DMS 273 (cell line): ENCODE data around the gene PMEPA1.
"Not testable (repeated sequence)": the region's sequence is repeated elsewhere in the genome, so short reads cannot be mapped to it uniquely, and the experiment has no call there.

ENCODE experiments used
- DNase-seq: peaks from one replicate; lab custom pipeline; 2025; ENCODE audit not compliant: unreplicated experiment; lab: John Stamatoyannopoulos, UW

Gene PMEPA1

DNA sequence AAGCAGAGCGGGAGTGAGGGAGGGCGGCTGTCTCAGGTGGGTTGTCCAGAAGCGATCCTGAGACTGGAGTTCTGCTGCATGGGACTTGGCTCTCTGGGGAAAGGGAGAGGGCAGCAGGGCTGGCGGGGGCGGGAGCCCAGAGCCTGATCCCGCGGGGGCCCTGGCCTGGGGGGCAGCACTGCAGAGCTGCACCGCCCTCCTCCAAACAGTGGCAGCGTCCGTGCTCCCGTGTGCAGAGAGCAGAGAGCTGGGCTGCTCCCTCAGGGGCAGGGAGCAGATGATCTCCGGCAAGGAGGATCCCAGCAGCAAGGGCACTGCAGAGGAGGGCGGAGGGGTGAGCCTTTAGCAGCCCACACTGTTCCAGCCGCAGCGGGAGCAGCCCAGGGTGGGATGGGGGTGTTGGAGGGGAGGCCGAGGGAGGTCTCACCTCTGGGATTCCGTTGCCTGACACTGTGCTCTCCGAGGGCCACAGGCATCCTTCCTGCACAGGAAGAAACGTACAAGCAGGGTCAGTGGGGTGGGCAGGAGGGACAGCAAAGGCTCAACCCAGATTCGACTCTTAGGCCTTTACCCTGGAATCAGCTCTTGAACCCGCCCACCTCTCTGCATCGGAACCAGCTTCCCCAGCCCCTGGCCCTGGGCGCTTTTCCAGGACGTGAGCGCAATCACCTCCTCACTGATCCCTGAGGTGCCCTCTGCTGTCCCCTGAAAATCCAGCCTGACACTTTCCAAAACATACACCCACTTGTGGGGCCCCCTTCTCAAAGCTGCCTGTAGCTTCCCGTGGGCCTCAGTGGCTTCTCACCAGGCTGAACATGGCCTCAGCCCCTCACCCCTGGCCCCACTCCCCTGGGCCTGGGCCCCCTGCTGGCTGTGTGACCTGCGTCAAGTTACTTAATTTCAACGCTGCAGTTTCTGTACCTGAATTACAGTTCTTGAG is 56.9 kb downstream of the PMEPA1 start:
- DNase-seq = no peak

DNA sequence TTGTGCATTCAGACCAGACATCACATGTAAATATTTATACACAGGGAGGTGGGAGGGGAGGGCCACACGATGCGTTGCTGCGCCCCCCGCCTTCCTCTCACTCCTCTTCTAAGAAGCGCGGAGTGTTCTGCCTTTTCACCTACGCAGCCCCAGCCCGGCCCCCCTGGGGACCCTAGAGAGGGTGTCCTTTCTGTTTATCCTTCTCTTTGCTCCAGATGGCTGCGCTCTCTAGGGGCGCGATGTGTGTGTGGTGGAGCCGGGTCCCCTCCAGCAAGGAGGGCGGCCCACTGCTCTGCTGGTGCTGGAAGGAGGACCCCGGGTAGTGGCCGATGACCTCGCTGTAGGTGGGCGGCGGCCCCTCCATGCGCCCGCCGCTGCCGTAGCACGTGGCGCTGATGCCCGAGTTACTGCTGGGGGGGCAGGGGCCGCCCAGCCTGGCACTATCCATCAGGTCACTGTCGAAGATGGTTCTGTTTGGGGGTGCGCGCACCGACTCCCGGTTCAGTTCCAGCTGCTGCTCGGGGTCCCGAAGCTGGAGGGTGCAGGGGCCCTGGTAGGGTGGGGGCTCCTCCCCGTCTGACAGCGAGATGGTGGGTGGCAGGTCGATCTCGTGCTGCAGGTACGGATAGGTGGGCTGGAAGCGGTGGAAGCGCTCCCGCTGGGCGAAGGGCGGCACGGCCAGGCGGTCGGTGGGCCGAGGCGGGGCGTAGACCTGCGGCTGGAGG is 57.8 kb downstream of the PMEPA1 start:
- no peak for DNase-seq

DNA sequence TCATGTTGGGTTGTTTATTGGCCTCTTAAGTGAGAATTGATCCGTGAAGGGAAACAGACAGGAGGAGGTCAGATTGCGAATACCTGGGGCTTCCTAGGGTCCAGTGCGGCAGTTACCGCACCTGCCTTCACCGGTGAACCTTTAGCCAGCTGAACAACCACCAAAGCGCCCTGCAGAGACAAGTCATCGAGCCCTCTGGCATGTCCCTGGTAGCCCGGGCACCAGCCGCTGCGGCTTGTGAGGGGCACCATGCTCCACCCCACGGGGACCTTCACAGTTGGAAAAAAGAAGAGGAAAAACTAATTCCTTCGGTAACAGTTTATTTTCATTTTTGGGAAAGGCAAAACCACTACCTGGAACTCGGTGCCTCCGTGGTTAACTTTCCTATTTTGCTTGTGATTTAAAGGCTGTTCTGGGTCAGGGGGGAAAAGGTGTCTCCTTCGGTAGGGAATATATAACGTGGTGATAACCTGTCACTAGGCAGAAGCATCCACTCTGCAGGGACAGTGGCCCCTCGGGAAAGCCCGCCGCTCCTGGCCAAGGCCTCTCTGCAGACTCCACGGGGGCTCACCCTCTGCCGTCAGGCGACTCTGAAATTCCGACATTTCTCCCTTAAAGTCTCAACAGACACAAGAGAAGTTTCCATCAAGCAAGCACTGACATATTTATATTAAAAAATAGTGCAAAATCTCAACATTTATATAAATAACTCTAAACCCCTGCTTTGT is 58.9 kb downstream of the PMEPA1 start:
- DNase-seq = no peak

DNA sequence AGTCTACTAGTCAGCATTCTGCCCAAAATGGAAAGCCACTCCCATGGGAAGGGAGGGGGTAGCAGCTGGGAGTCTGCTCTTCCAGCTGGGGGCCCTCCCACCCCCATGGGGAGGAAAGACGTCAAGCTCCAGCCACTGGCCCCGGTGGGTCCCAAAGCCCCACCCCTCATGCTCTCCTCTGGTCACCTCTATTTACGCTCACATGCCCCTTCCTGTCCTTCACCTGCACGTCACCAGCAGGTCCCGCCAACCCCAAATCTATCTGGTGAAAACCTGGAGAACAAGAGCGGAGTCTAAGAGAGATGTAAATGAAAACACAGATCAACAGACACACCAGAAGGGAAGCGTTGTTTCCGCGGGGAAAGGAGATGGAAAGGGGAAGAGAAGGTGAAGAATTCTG is 59.5 kb downstream of the PMEPA1 start:
- no peak for DNase-seq

DNA sequence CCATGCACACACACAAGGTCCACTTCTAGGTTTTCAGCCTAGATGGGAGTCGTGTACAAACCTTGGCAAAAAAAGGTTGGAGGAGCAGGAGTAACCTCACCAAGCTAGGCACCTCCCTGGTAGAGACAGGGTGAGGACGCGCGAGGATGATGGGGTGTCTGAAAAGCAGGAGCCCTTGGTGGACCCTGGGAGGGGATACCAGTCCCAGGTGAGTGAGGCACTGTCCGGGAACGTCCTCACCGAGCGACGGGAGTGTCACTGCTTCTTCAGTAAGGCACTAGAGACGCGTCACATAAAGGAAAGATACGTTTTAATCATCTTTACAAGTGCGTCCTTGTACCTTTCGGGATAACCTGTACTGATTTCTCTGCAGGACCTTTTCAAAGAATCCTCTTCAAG is 60.2 kb downstream of the PMEPA1 start:
- no peak for DNase-seq

DNA sequence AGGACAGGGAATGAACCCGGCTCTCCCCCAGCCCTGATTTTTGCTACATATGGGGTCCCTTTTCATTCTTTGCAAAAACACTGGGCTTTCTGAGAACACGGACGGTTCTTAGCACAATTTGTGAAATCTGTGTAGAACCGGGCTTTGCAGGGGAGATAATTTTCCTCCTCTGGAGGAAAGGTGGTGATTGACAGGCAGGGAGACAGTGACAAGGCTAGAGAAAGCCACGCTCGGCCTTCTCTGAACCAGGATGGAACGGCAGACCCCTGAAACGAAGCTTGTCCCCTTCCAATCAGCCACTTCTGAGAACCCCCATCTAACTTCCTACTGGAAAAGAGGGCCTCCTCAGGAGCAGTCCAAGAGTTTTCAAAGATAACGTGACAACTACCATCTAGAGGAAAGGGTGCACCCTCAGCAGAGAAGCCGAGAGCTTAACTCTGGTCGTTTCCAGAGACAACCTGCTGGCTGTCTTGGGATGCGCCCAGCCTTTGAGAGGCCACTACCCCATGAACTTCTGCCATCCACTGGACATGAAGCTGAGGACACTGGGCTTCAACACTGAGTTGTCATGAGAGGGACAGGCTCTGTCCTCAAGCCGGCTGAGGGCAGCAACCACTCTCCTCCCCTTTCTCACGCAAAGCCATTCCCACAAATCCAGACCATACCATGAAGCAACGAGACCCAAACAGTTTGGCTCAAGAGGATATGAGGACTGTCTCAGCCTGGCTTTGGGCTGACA is 60.8 kb downstream of the PMEPA1 start:
- no peak for DNase-seq

DNA sequence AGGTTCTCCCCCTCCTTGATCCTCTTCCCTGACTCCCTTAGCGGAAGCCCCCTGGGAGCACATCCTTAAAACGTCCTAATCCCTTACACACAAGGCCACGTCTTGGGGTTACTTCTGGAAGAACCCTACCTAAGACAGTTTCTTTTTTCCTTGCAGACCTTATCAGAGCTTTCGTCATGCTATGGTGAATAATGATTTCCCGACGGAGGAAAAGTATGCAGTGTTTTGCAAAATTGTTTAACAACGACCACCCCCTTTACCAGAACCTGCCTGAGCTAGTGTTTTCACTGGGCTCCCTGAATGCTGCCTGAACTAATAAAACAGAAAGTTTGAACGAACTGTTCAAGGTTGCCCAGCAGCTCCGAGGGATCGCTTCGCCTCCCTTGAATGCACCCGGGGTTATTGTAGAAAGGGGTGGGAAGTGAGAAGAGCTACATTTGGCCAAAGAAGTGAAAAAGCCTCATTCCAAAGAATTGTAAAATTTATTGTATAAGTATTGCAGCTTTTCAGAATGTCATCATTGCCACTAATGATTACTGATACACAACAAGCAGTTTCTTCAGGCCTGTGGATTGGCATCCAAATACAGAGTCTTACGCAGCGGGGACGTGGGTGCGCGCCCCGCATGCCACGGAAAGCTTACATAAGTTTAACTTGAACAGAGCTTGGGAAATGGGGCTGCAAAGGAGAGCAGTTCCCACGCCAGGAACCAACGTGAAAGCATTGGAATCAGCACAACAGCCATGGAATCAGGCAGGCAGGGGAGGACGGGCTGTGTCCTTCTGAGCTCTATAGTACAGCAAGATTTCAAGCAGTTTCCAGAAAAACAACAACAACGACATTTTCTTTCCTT is 61.7 kb downstream of the PMEPA1 start:
- DNase-seq = no peak

DNA sequence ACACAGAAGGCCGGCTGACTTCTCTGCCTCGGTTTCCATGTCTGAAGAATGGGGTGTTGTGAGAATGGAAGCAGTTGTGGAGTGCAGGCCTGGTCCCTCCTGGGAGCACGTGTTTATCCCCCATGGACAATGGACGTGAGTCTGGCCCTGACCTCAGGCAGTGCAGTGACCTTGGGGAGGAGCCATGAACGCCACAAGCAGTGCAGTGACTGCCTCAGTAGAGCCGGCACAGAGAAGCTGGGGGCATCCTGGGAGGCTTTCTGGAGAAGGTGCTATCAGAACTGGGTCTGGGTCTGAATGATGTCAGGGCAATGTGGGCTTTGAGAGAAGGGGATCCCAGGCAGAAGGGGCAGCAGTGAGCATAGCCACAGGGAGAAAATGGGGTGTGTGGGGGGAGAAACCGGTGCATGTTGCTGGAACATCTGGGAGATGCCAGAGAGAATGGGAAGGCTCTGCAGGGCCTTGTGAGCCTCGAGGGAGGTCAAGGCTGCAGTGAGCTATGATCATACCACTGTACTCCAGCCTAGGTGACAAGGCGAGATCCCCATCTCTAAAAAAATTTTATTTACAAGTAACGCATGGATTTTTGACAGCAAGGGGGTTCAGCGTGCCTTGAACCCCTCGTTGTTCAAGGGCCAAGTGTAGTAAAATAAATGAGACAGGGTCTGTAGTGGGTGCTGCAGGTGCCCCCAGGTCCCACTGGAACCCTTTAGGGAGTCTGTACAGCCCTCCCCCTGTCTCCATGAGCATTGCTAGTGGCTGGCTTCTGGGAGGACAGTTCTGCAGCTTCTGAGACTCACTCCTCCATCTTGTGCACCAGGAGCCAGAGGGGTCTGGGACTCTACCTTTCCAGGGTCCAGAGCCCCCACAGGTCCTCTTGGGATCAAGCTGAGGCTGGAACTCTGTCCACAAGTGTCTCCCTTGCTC is 62.5 kb downstream of the PMEPA1 start:
- DNase-seq = no peak

DNA sequence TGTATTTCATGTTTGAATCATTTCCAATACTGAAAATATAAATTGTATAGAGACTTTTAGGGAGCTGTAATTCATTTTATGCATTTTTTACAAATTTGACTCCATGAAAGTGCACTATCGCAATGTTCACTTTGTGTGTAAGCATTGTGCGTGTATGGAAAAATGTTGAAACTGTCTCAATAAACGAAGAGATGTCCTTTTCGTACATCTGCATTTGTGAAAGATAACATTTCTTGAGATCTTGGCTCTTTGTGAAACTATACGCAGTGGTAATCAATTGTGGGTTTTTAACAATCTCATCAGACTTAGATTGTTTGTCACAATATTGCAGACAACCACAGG is 70.9 kb downstream of the PMEPA1 start:
- no peak for DNase-seq

DNA sequence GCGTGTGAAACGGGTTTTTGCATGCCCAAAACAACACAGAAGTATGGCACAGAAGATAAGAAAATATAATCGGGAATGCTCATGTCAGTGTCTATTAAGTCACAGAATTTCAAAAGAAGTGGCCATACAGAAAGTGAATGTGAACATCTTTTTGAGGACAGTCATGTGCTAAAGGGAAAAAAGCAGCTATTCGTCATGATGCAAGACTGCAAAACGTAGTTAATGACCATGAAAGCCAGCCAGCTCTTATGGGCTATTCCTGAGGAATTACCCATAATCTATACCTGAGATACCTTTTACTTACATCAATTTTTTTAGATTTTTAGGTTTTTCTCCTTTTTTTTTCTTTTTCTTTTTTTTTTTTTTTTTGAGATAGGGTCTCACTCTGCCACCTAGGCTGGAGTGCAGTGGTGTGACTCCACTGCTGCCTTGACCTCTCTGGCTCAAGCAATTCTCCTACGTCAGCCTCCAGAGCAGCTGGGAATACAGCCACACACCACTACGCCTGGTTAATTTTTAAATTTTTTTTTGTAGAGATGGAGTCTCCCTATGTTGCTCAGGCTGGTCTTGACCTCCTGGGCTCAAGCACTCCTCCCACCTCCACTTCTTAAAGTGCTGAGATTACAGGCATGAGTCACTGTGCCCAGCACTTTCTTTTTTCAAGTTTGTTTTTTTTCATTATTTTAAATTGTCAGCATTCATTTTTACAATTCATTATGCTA is 71.5 kb downstream of the PMEPA1 start:
- no peak for DNase-seq

DNA sequence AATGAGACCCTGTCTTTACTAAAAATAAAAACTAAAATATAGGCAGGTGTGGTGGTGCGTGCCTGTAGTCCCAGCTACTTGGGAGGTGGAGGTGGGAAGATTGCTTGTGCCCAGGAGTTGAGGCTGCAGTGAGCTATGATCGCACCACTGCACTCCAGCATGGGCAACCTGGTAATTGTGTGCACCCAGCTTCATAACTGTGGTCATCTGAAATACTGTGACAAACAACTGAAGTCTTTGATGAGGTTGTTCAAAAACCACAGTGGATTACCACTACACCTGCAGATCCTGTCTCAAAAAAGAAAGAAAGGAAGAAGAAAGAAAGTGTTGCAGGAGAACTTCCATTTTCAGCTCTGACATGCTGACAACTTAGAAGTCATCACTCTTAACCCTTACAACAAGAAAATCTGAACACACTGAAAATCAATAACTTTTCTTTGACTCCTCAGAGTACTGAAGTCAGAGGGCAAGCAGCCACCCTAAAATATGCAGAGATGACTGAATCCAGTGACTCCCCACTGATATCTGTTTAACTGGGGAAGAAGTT is 75.8 kb downstream of the PMEPA1 start:
- DNase-seq = no peak

DNA sequence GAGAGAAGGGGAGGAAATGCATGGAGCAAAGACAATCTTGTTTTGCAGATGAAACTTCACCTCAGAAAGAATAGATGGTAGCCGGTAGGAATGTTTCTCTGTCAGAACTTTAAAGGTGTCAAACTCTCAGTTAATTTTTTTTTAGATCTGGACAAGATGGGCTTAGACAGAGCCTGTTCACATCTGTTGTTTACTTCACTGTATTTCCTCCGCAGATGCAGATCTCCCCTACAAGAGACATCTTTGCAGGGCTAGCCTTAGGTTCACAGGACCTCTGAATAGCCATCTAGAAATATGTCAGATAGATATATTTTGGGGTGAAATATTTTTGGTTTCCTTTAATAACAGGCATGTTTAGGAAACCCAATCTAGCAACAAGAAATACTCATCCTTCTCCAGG is 77.5 kb downstream of the PMEPA1 start:
- peak; percentile 25 for DNase-seq

DNA sequence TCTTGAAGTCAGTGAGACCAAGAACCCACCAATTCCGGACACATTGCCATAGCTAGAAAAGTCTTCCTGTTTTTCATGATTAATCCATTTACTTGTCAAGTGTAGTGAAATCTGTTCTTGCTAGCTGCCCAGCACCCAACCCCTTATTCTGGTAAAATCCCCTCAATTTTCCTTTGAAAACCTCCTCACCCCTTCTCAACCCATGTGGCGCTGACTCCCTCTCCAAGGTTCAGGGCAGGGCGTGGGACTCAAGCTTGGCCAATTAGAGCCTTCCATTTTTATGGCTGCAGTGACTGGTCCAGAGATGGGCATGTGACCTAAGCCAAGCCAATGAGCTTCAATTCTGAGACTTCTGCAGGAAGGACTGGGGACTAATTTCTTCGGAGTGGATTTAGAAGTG is 79.8 kb downstream of the PMEPA1 start:
- DNase-seq = no peak

DNA sequence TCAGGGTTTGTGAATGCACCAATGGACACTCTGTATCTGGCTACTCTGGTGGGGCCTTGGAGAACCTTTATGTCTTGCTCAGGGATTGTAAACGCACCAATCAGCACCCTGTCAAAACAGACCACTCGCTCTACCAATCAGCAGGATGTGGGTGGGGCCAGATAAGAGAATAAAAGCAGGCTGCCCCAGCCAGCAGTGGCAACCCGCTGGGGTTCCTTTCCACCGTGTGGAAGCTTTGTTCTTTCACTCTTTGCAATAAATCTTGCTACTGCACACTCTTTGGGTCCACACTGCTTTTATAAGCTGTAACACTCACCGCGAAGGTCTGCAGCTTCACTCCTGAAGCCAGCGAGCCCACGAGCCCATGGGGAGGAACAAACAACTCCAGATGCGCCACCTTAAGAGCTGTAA is 80.3 kb downstream of the PMEPA1 start:
- not testable (repeated sequence) for DNase-seq

DNA sequence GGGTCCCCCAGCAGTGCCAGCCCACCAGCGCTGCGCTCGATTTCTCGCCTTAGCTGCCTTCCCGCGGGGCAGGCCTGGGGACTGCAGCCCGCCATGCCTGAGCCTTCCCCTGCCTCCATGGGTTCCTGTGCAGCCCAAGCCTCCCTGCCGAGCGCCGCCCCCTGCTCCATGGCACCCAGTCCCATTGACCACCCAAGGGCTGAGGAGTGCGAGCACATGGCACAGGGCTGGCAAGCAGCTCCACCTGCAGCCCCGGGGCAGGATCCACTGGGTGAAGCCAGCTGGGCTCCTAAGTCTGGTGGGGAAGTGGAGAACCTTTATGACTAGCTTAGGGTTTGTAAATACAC is 80.9 kb downstream of the PMEPA1 start:
- DNase-seq = not testable (repeated sequence)

DNA sequence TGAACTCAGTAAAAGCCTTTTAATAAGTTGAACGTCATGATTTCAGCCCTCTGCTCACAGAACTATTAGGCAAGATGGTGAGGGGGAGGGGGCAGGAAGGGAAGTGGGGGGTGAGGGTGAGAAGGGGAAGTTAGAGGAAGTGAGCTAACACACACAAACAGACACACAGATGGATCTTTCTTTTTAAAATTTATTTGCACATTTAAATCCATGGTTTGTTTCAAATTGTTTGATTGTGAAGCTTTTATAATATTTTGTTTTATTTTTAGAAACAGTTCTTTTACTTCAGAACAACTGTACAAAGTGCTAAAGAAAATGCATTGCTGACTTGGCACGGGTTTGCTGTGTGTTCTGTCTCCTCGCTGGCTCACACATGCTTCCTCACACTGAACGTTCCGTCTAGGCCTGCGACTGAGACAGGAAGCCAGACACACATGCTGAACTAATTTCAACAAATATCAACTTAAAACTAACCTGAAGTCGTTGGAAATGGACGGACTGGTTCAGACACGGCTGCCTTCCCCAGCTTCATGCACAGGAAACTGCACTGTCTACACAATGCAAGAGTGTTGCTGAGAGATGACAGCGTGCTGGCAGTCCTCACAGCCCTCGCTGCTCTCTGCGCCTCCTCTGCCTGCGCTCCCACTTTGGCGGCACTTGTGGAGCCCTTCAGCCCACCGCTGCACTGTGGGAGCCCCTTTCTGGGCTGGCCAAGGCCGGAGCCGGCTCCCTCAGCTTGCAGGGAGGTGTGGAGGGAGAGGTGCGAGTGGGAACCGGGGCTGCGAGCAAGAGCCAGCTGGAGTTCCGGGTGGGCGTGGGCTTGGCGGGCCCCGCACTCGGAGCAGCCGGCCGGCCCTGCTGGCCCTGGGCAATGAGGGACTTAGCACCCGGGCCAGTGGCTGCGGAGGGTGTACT is 81.5 kb downstream of the PMEPA1 start:
- no peak for DNase-seq

DNA sequence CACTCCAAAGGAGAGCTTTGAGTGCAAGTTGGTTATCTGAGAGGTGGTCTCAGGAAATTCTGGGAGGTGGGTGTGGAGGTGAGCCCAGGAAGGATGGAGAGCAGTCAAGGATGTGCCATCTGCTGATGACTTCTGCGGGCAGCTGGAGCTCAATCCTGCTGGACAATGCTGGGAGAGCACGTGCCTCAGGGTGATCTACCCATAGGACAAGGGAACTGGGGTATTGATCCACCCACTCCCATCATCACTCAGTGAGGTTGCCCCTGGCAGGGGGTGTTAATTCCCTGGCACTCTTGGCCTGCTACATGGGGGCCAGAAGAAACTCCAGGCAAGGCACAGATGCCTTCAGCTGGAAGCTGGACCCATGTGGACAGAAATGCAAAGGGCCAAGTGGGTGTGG is 82.5 kb downstream of the PMEPA1 start:
- no peak for DNase-seq
